Measurements from ENCODE around the gene TREML1. TPM values are rescaled to one million over a fixed set of nuclear protein-coding genes. Genes with fewer than 3 reads are reported as not detected.
A peak's percentile ranks its signal among the peaks of the same experiment; 100 is the strongest.

TREML1 gene
- total and polyA plus RNA-seq, 9 of the 15 experiments (the other 6 are each of a cell fraction or from before 2014, with no cell fraction given): not detected

DNA sequence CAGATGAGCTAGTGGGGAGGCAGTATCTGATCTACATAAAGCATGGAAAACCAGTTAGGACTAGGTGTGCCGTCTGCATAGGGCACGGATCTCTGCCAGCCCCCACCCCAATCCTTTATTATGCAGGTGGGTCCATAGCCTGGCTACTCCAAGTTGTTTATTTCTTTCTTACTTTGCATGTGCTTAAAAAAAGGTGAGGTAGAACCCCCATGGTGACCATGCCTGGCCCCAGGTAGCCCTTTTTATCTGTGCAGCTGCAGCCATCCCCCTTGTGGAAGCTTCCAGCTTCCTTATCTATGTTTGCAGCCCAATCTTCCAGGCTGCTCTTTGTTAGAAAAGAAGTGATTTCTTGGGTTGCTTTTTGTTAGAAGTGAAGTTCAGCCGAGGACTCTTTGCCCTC is 17.8 kb upstream of the TREML1 start (continued):
- TF ChIP-seq POLR2H (tag; IDR thresholded peaks at IDR 0.05; ENCODE audit: low read depth) (no peak), TEAD4 (IDR thresholded peaks at IDR 0.05; ENCODE audit: low read length) (peak; percentile 67), TEAD4 (CRISPR knock-in tag; IDR thresholded peaks at IDR 0.05; ENCODE audit: borderline replicate concordance) (no peak), KDM4B (IDR thresholded peaks at IDR 0.05; ENCODE audit: borderline replicate concordance in 2 of 2, low read depth in 1 of 2) (no peak), SP1 (CRISPR knock-in tag; IDR thresholded peaks at IDR 0.05) (no peak), TAL1 (IDR thresholded peaks at IDR 0.05) (peak; percentile 76), SOX6 (IDR thresholded peaks at IDR 0.05) (peak; percentile 70), ADNP (tag; IDR thresholded peaks at IDR 0.05) (no peak), CBFA2T3 (IDR thresholded peaks at IDR 0.05) (peak; percentile 85), HDAC2 (IDR thresholded peaks at IDR 0.05) (0 out of 2 replicates have a peak, but pooled peaks have one; percentile 35), SAFB (IDR thresholded peaks at IDR 0.05; ENCODE audit: borderline replicate concordance, low read depth, low read length) (no peak), RBM39 (optimal IDR thresholded peaks at IDR 0.05; ENCODE audit: low read depth, low read length) (no peak), PTRF (tag; IDR thresholded peaks at IDR 0.05) (no peak), MECOM (CRISPR knock-in tag; IDR thresholded peaks at IDR 0.05) (no peak), RCOR1 (IDR thresholded peaks at IDR 0.05; ENCODE audit: borderline replicate concordance in 1 of 2, low read depth in 2 of 2, low read length in 2 of 2) (peak in 1 of 2 experiments; percentile 90; a peak in 2 of 4 replicates), TEAD1 (CRISPR knock-in tag; IDR thresholded peaks at IDR 0.05) (no peak), KLF16 (IDR thresholded peaks at IDR 0.05) (peak; percentile 53; the same call in 1 of the 2 replicates), TCF3 (CRISPR knock-in tag; IDR thresholded peaks at IDR 0.05) (peak; percentile 66), MEF2A (IDR thresholded peaks at IDR 0.05; ENCODE audit: control insufficient read depth, low read depth, low read length) (no peak)
- TF ChIP-seq, protein P1, sequence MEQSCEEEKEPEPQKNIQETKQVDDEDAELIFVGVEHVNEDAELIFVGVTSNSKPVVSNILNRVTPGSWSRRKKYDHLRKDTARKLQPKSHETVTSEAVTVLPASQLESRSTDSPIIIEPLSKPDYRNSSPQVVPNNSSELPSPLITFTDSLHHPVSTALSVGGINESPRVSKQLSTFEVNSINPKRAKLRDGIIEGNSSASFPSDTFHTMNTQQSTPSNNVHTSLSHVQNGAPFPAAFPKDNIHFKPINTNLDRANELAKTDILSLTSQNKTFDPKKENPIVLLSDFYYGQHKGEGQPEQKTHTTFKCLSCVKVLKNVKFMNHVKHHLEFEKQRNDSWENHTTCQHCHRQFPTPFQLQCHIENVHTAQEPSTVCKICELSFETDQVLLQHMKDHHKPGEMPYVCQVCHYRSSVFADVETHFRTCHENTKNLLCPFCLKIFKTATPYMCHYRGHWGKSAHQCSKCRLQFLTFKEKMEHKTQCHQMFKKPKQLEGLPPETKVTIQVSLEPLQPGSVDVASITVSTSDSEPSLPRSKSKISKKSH (CRISPR knock-in tag; IDR thresholded peaks at IDR 0.05): no peak
- TF ChIP-seq, protein P2, sequence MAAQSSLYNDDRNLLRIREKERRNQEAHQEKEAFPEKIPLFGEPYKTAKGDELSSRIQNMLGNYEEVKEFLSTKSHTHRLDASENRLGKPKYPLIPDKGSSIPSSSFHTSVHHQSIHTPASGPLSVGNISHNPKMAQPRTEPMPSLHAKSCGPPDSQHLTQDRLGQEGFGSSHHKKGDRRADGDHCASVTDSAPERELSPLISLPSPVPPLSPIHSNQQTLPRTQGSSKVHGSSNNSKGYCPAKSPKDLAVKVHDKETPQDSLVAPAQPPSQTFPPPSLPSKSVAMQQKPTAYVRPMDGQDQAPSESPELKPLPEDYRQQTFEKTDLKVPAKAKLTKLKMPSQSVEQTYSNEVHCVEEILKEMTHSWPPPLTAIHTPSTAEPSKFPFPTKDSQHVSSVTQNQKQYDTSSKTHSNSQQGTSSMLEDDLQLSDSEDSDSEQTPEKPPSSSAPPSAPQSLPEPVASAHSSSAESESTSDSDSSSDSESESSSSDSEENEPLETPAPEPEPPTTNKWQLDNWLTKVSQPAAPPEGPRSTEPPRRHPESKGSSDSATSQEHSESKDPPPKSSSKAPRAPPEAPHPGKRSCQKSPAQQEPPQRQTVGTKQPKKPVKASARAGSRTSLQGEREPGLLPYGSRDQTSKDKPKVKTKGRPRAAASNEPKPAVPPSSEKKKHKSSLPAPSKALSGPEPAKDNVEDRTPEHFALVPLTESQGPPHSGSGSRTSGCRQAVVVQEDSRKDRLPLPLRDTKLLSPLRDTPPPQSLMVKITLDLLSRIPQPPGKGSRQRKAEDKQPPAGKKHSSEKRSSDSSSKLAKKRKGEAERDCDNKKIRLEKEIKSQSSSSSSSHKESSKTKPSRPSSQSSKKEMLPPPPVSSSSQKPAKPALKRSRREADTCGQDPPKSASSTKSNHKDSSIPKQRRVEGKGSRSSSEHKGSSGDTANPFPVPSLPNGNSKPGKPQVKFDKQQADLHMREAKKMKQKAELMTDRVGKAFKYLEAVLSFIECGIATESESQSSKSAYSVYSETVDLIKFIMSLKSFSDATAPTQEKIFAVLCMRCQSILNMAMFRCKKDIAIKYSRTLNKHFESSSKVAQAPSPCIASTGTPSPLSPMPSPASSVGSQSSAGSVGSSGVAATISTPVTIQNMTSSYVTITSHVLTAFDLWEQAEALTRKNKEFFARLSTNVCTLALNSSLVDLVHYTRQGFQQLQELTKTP (IDR thresholded peaks at IDR 0.05; ENCODE audit: low read depth in 1 of 2, partially characterized antibody in 2 of 2): no peak
- TF ChIP-seq, protein P3, sequence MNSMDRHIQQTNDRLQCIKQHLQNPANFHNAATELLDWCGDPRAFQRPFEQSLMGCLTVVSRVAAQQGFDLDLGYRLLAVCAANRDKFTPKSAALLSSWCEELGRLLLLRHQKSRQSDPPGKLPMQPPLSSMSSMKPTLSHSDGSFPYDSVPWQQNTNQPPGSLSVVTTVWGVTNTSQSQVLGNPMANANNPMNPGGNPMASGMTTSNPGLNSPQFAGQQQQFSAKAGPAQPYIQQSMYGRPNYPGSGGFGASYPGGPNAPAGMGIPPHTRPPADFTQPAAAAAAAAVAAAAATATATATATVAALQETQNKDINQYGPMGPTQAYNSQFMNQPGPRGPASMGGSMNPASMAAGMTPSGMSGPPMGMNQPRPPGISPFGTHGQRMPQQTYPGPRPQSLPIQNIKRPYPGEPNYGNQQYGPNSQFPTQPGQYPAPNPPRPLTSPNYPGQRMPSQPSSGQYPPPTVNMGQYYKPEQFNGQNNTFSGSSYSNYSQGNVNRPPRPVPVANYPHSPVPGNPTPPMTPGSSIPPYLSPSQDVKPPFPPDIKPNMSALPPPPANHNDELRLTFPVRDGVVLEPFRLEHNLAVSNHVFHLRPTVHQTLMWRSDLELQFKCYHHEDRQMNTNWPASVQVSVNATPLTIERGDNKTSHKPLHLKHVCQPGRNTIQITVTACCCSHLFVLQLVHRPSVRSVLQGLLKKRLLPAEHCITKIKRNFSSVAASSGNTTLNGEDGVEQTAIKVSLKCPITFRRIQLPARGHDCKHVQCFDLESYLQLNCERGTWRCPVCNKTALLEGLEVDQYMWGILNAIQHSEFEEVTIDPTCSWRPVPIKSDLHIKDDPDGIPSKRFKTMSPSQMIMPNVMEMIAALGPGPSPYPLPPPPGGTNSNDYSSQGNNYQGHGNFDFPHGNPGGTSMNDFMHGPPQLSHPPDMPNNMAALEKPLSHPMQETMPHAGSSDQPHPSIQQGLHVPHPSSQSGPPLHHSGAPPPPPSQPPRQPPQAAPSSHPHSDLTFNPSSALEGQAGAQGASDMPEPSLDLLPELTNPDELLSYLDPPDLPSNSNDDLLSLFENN (IDR thresholded peaks at IDR 0.05; ENCODE audit: low read depth in 2 of 2, low read length in 2 of 2): no peak

All from K562 (cell line).